Loucy (cell line): ENCODE results near the gene POLR3B.

Experiments used
- H2AFZ ChIP-seq: fragments of 200-600 bp; sonication (generic); 2 replicates; pipeline ENCODE4 v1.6.0; 2016; ENCODE audit warnings: antibody characterized with exemption, mild to moderate bottlenecking, low read length, moderate library complexity
- H3F3A ChIP-seq: fragments of 200-600 bp; 2 replicates; pipeline ENCODE4 v1.6.0; 2016; ENCODE audit warnings: antibody characterized with exemption, low read depth, mild to moderate bottlenecking
- H3K27me3 ChIP-seq: fragments of 200-600 bp; sonication (generic); 2 replicates; pipeline ENCODE4 v1.6.1; 2014; ENCODE audit warnings: low read length, mild to moderate bottlenecking; ENCODE audit not compliant: insufficient read depth, poor library complexity, severe bottlenecking
- H3K36me3 ChIP-seq: fragments of 200-600 bp; sonication (generic); 2 replicates; pipeline ENCODE4 v1.6.1; 2016; ENCODE audit warnings: low read length; ENCODE audit not compliant: insufficient read depth
- H3K4me1 ChIP-seq: fragments of 200-600 bp; sonication (generic); 2 replicates; pipeline ENCODE4 v1.5.1; 2014; ENCODE audit warnings: low read length, mild to moderate bottlenecking; ENCODE audit not compliant: insufficient read depth, poor library complexity, severe bottlenecking
- H3K4me2 ChIP-seq: fragments of 200-600 bp; sonication (generic); 2 replicates; pipeline ENCODE4 v1.6.0; 2014; ENCODE audit warnings: antibody characterized with exemption, low read length, low read depth, mild to moderate bottlenecking; ENCODE audit not compliant: poor library complexity, severe bottlenecking
- H3K4me3 ChIP-seq: fragments of 200-600 bp; sonication (generic); 2 replicates; pipeline ENCODE4 v1.5.1; 2014; ENCODE audit warnings: low read length, mild to moderate bottlenecking, mixed read lengths; ENCODE audit not compliant: poor library complexity, severe bottlenecking
- H3K79me2 ChIP-seq: fragments of 200-600 bp; sonication (generic); 2 replicates; pipeline ENCODE4 v1.6.1; 2014; ENCODE audit warnings: low read length; ENCODE audit not compliant: insufficient read depth
- H3K9ac ChIP-seq: fragments of 200-600 bp; sonication (generic); 2 replicates; pipeline ENCODE4 v1.6.0; 2014; ENCODE audit warnings: mild to moderate bottlenecking, low read depth, low read length, moderate library complexity; ENCODE audit not compliant: poor library complexity, severe bottlenecking
- H3K9me2 ChIP-seq: fragments of 200-600 bp; sonication (generic); replicated peaks from 2 replicates; pipeline ENCODE4 v1.6.1; 2016; ENCODE audit warnings: low read depth, low read length, mixed read lengths
- H3K9me3 ChIP-seq: fragments of 200-600 bp; sonication (generic); 2 replicates; pipeline ENCODE4 v1.6.1; 2014; ENCODE audit warnings: mild to moderate bottlenecking, antibody characterized with exemption, low read length, low read depth; ENCODE audit not compliant: insufficient read depth
- H4K20me1 ChIP-seq: fragments of 200-600 bp; sonication (generic); 2 replicates; pipeline ENCODE4 v1.6.0; 2014; ENCODE audit warnings: antibody characterized with exemption, low read length, mild to moderate bottlenecking; ENCODE audit not compliant: insufficient read depth, poor library complexity, severe bottlenecking
- CTCF ChIP-seq: fragments of 200-600 bp; sonication (generic); conservative IDR thresholded peaks from 2 replicates; pipeline ENCODE4 v1.5.1; 2014; ENCODE audit warnings: mild to moderate bottlenecking, antibody characterized with exemption, low read length
- EZH2phosphoT487 ChIP-seq: fragments of 200-600 bp; IDR thresholded peaks from 2 replicates; pipeline ENCODE4 v1.6.1; 2018; ENCODE audit warnings: antibody characterized with exemption, mild to moderate bottlenecking, moderate library complexity, borderline replicate concordance

Gene POLR3B

GRCh38 chr12:106386813-106387535, 29.4 kb downstream of the POLR3B start:
- no peaks in the 10 kb centered on the region for H3F3A ChIP-seq
- H3K4me1 ChIP-seq, result no peaks in the 10 kb centered on the region
- 0 out of 2 replicates have a peak, but pooled peaks cover 5% of the 10 kb centered on the region for H3K9me3 ChIP-seq
- no peak overlapping the region for H2AFZ ChIP-seq
- no peaks in the 10 kb centered on the region for H4K20me1 ChIP-seq
- peaks cover 23% of the 10 kb centered on the region; the same call in 1 of the 2 replicates for H3K36me3 ChIP-seq
- no peaks in the 10 kb centered on the region for H3K79me2 ChIP-seq
- no peak overlapping the region for H3K4me2 ChIP-seq
- H3K9ac ChIP-seq, result no peak overlapping the region
- no peaks in the 10 kb centered on the region for H3K27me3 ChIP-seq
- H3K9me2 ChIP-seq, result no peaks in the 10 kb centered on the region
- H3K4me3 ChIP-seq, result no peak overlapping the region
- TF ChIP-seq CTCF (no peak), EZH2phosphoT487 (no peak)

- H3K9me2 ChIP-seq, result no peaks in the 10 kb centered on the region
- TF ChIP-seq EZH2phosphoT487 (no peak), CTCF (no peak)
- no peak overlapping the region for H3K9ac ChIP-seq
- no peaks in the 10 kb centered on the region for H3K4me1 ChIP-seq
- H3K79me2 ChIP-seq, result no peaks in the 10 kb centered on the region
- no peaks in the 10 kb centered on the region for H3K9me3 ChIP-seq
- no peaks in the 10 kb centered on the region for H4K20me1 ChIP-seq
- H3K36me3 ChIP-seq, result peaks cover 16% of the 10 kb centered on the region; the same call in 1 of the 2 replicates
- H3F3A ChIP-seq, result no peaks in the 10 kb centered on the region
- no peak overlapping the region for H3K4me2 ChIP-seq
- H3K4me3 ChIP-seq, result no peak overlapping the region
- no peak overlapping the region for H2AFZ ChIP-seq
- H3K27me3 ChIP-seq, result no peaks in the 10 kb centered on the region
Measured at GRCh38 chr12:106387848-106388377, 30.4 kb downstream of the POLR3B start.

GRCh38 chr12:106389151-106389550, 31.6 kb downstream of the POLR3B start:
- Histone ChIP-seq H3K9me3 (no peaks in the 10 kb centered on the region), H3K4me2 (no peak overlapping the region), H2AFZ (no peak overlapping the region), H4K20me1 (no peaks in the 10 kb centered on the region), H3K9ac (no peak overlapping the region), H3K9me2 (no peaks in the 10 kb centered on the region), H3K36me3 (peaks cover 19% of the 10 kb centered on the region; the same call in 1 of the 2 replicates), H3K4me1 (no peaks in the 10 kb centered on the region), H3K79me2 (no peaks in the 10 kb centered on the region), H3K27me3 (no peaks in the 10 kb centered on the region), H3F3A (no peaks in the 10 kb centered on the region), H3K4me3 (no peak overlapping the region)
- TF ChIP-seq EZH2phosphoT487 (no peak), CTCF (no peak)
